Loucy (cell line): Measurements from ENCODE around the gene DDX55.
"Not testable (repeated sequence)": the region's sequence is repeated elsewhere in the genome, so short reads cannot be mapped to it uniquely, and the experiment has no call there.

Source experiments
- EZH2phosphoT487 ChIP-seq: fragments of 200-600 bp; IDR thresholded peaks from 2 replicates; pipeline ENCODE4 v1.6.1; 2018; ENCODE audit warnings: antibody characterized with exemption, mild to moderate bottlenecking, moderate library complexity, borderline replicate concordance
- TF ChIP-seq, protein P1 (sequence below): fragments of 200-600 bp; sonication (generic); conservative IDR thresholded peaks from 2 replicates; pipeline ENCODE4 v1.5.1; 2014; ENCODE audit warnings: mild to moderate bottlenecking, antibody characterized with exemption, low read length

DNA sequence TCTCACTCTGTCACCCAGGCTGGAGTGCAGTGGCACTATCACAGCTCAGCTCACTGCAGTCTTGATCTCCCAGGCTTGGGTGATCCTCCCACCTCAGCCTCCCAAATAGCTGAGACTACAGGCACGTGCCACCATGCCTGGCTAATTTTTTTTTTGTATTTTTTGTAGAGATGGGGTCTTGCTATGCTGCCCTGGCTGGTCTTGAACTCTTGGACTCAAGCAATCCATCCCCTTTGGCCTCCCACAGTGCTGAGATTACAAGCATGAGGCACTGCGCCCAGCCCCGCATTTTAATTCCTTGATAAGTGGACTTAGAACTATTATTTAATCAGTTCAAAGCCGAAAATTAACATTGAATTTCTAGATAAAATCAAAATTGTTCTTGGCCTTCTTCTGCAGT, 23.1 kb upstream of the DDX55 start:
- TF ChIP-seq, protein P1, sequence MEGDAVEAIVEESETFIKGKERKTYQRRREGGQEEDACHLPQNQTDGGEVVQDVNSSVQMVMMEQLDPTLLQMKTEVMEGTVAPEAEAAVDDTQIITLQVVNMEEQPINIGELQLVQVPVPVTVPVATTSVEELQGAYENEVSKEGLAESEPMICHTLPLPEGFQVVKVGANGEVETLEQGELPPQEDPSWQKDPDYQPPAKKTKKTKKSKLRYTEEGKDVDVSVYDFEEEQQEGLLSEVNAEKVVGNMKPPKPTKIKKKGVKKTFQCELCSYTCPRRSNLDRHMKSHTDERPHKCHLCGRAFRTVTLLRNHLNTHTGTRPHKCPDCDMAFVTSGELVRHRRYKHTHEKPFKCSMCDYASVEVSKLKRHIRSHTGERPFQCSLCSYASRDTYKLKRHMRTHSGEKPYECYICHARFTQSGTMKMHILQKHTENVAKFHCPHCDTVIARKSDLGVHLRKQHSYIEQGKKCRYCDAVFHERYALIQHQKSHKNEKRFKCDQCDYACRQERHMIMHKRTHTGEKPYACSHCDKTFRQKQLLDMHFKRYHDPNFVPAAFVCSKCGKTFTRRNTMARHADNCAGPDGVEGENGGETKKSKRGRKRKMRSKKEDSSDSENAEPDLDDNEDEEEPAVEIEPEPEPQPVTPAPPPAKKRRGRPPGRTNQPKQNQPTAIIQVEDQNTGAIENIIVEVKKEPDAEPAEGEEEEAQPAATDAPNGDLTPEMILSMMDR: not testable (repeated sequence)
- TF ChIP-seq EZH2phosphoT487: not testable (repeated sequence)
